OCI-LY3 (cell line): Measurements from ENCODE around the gene CLEC16A.

Experiments
- H2AFZ ChIP-seq: fragments of 200-600, 300-600 bp; shearing (Covaris generic); 2 replicates; pipeline ENCODE4 v1.6.0; 2014; ENCODE audit warnings: antibody characterized with exemption, low read depth, low read length
- H3K27ac ChIP-seq: fragments of 200-600, 300-600 bp; sonication (generic); 2 replicates; pipeline ENCODE4 v1.5.1; 2014; ENCODE audit warnings: mild to moderate bottlenecking, low read length, moderate library complexity, mixed read lengths
- H3K27me3 ChIP-seq: fragments of 200-600, 300-600 bp; sonication (generic); 2 replicates; pipeline ENCODE4 v1.6.1; 2014; ENCODE audit warnings: low read depth, low read length, mixed read lengths
- H3K36me3 ChIP-seq: fragments of 200-600, 300-600 bp; sonication (generic); replicated peaks from 2 replicates; pipeline ENCODE3; 2014; ENCODE audit warnings: low read depth, low read length, mixed read lengths
- H3K4me1 ChIP-seq: fragments of 300-600, 200-600 bp; sonication (generic); 2 replicates; pipeline ENCODE4 v1.6.1; 2014; ENCODE audit warnings: low read length, mixed read lengths
- H3K4me2 ChIP-seq: fragments of 200-600, 300-600 bp; sonication (generic); 2 replicates; pipeline ENCODE4 v1.6.1; 2014; ENCODE audit warnings: low read length, mixed read lengths
- H3K4me3 ChIP-seq: fragments of 300-600, 200-600 bp; sonication (generic); 2 replicates; pipeline ENCODE4 v1.5.1; 2014; ENCODE audit warnings: antibody characterized with exemption, mild to moderate bottlenecking, low read length, moderate library complexity
- H3K79me2 ChIP-seq: fragments of 300-600, 200-600 bp; shearing (Covaris generic); 2 replicates; pipeline ENCODE4 v1.6.1; 2014; ENCODE audit warnings: mild to moderate bottlenecking, low read length, mixed read lengths
- H3K9ac ChIP-seq: fragments of 300-600, 200-600 bp; shearing (Covaris generic); 2 replicates; pipeline ENCODE4 v1.6.0; 2014; ENCODE audit warnings: mild to moderate bottlenecking, low read length, moderate library complexity
- H3K9me3 ChIP-seq: fragments of 200-600, 300-600 bp; shearing (Covaris generic); 2 replicates; pipeline ENCODE4 v1.6.1; 2014; ENCODE audit warnings: low read length, mixed read lengths; ENCODE audit not compliant: insufficient read depth
- H4K20me1 ChIP-seq: fragments of 200-600, 300-600 bp; sonication (generic); 2 replicates; pipeline ENCODE4 v1.6.1; 2016; ENCODE audit warnings: low read length, mixed read lengths; ENCODE audit not compliant: insufficient read depth
- CTCF ChIP-seq: fragments of 200-600, 300-600 bp; sonication (generic); IDR thresholded peaks from 2 replicates; pipeline ENCODE4 v1.5.1; 2014; ENCODE audit warnings: antibody characterized with exemption, low read length, low read depth
- EZH2phosphoT487 ChIP-seq: fragments of 200-600 bp; shearing (Covaris generic); IDR thresholded peaks from 2 replicates; pipeline ENCODE4 v1.6.1; 2018; ENCODE audit warnings: antibody characterized with exemption, mixed run types, low read depth

Gene CLEC16A

DNA sequence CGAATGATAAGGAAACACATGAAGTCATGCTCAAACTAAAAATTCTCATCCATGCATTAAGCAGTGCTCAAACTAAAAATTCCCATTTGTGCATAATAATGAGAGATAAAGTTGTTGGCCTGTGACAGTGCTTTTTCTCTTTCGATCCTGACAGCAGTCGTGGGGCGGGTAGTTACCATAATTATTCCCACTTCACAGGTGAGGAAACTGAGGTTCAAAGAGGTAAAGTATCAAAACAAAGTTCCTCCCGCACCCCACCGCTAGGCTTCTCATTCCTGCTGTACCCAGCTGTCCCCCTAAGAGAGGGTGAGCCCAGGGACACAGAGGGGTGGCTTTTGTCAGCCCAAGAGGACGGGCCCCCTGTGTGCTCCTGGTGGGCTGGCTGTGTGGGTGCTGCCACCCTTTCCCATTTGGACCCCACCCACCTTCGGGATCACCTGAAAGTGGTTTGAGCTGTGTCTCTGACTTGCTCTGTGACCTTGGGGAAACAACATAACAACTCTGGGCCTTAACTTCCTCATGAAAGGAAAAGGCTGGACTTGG is 92.6 kb downstream of the CLEC16A start:
- Histone ChIP-seq H2AFZ (no peak overlapping the region), H3K9ac (no peak overlapping the region), H3K4me1 (no peaks in the 10 kb centered on the region), H3K27ac (no peak overlapping the region), H3K27me3 (no peaks in the 10 kb centered on the region), H3K4me3 (no peak overlapping the region), H3K79me2 (no peaks in the 10 kb centered on the region), H3K4me2 (no peak overlapping the region), H3K9me3 (no peaks in the 10 kb centered on the region), H4K20me1 (no peaks in the 10 kb centered on the region), H3K36me3 (peaks cover 3% of the 10 kb centered on the region)
- no peak for TF ChIP-seq CTCF
- TF ChIP-seq EZH2phosphoT487: no peak

GRCh38 chr16:11038305-11038704 is 93.9 kb downstream of the CLEC16A start:
- Histone ChIP-seq H3K4me2 (no peak overlapping the region), H3K9me3 (no peaks in the 10 kb centered on the region), H2AFZ (no peak overlapping the region), H3K36me3 (peaks cover 7% of the 10 kb centered on the region), H3K27ac (no peak overlapping the region), H3K79me2 (no peaks in the 10 kb centered on the region), H3K4me1 (no peaks in the 10 kb centered on the region), H4K20me1 (no peaks in the 10 kb centered on the region), H3K27me3 (no peaks in the 10 kb centered on the region), H3K9ac (no peak overlapping the region), H3K4me3 (no peak overlapping the region)
- TF ChIP-seq EZH2phosphoT487 (no peak), CTCF (no peak)

- H3K9ac ChIP-seq: no peak overlapping the region
- no peak overlapping the region for H3K4me3 ChIP-seq
- H3K27ac ChIP-seq: no peak overlapping the region
- H3K9me3 ChIP-seq: no peaks in the 10 kb centered on the region
- H3K79me2 ChIP-seq: no peaks in the 10 kb centered on the region
- H4K20me1 ChIP-seq: no peaks in the 10 kb centered on the region
- no peak overlapping the region for H2AFZ ChIP-seq
- TF ChIP-seq EZH2phosphoT487 (no peak), CTCF (no peak)
- H3K36me3 ChIP-seq: peaks cover 7% of the 10 kb centered on the region
- no peaks in the 10 kb centered on the region for H3K4me1 ChIP-seq
- no peaks in the 10 kb centered on the region for H3K27me3 ChIP-seq
- no peak overlapping the region for H3K4me2 ChIP-seq
Measured at GRCh38 chr16:11038777-11039176, 94.4 kb downstream of the CLEC16A start.

DNA sequence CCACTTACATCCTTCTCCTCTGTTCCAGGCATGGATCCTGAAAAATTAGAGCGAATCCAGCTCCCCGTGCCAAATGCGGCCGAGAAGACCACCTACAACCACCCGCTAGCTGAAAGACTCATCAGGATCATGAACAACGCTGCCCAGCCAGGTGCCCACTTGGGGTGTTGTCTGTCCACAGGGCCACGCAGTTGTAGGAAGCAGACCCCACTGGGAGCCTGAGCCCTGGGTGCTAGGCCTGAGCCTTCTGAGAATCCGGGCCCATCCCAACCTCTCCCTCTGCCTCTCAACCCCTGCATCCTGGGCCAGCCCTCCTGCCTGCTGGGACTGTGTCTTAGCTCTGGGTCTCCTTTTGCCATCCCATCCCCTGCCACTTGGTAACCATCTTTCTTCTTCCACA is 95.4 kb downstream of the CLEC16A start:
- H3K9me3 ChIP-seq: no peaks in the 10 kb centered on the region
- H3K79me2 ChIP-seq: no peaks in the 10 kb centered on the region
- TF ChIP-seq CTCF: no peak
- no peak for TF ChIP-seq EZH2phosphoT487
- no peaks in the 10 kb centered on the region for H4K20me1 ChIP-seq
- no peaks in the 10 kb centered on the region for H3K4me1 ChIP-seq
- peaks cover 10% of the 10 kb centered on the region for H3K36me3 ChIP-seq
- H3K4me3 ChIP-seq: no peak overlapping the region
- no peak overlapping the region for H3K27ac ChIP-seq
- no peaks in the 10 kb centered on the region for H3K27me3 ChIP-seq
- H3K9ac ChIP-seq: no peak overlapping the region
- H3K4me2 ChIP-seq: no peak overlapping the region
- H2AFZ ChIP-seq: no peak overlapping the region
